Esophagus muscularis mucosa (tissue), 4 donors: ENCODE measurements around the gene IL12RB1. TPM values are rescaled to one million over a fixed set of nuclear protein-coding genes. Genes with fewer than 3 reads are reported as not detected.

Experiments
- DNase-seq: peaks from one replicate; pipeline ENCODE4 v3.0.0-alpha.2; 2017; ENCODE audit errors: extremely low spot score
- H3K27ac ChIP-seq, 4 donors: fragments of 200-600 bp; sonication (generic); replicated peaks in 1 of 4; 1 replicate in 3 of 4; 2 replicates in 1 of 4; pipeline ENCODE4 v1.5.1; 2016 to 2019; ENCODE audit warnings: mild to moderate bottlenecking in 1 of 4
- H3K27me3 ChIP-seq, 4 donors: fragments of 200-600 bp; sonication (generic); one replicate each; pipeline versions ENCODE4 v1.5.1 to v1.6.0; 2016 to 2019
- H3K36me3 ChIP-seq, 4 donors: fragments of 200-600 bp; sonication (generic); one replicate each; pipeline ENCODE4 v1.5.1; 2016 to 2019
- H3K4me1 ChIP-seq, 4 donors: fragments of 200-600 bp; sonication (generic); one replicate each; pipeline ENCODE4 v1.5.1; 2016 to 2019
- H3K4me3 ChIP-seq, 4 donors: fragments of 200-600 bp; sonication (generic); 1 replicate in 2 of 4; 2 replicates in 2 of 4; pipeline ENCODE4 v1.5.1; 2016 to 2019; ENCODE audit warnings: mild to moderate bottlenecking in 4 of 4, moderate library complexity in 1 of 4
- H3K9me3 ChIP-seq, 4 donors: fragments of 200-600 bp; sonication (generic); 1 replicate in 3 of 4; 2 replicates in 1 of 4; pipeline ENCODE4 v1.5.1; 2016 to 2019
- CTCF ChIP-seq, 3 experiments: fragments of 200-600 bp in 2 of 3; fragments of 450-650 bp in 1 of 3; sonication (generic) in 2 of 3; IDR thresholded peaks; one replicate each; pipeline ENCODE4 v1.5.1; 2017 to 2019; ENCODE audit warnings: antibody characterized with exemption in 3 of 3, mild to moderate bottlenecking in 2 of 3, moderate library complexity in 1 of 3
- EP300 ChIP-seq: sonication (generic); formaldehyde crosslinking; IDR thresholded peaks from one replicate; pipeline ENCODE4 v1.6.1; 2017; ENCODE audit warnings: antibody characterized with exemption
- POLR2A ChIP-seq: fragments of 450-650 bp; IDR thresholded peaks from one replicate; pipeline ENCODE4 v1.6.1; 2017; ENCODE audit warnings: antibody characterized with exemption, moderate library complexity, mild to moderate bottlenecking, low read depth
- POLR2AphosphoS5 ChIP-seq, 2 donors: sonication (generic); formaldehyde crosslinking; IDR thresholded peaks; one replicate each; pipeline ENCODE4 v1.6.1; 2017; ENCODE audit warnings: antibody characterized with exemption in 2 of 2
- WGBS: methylation state at CpG from one replicate; pipeline ENCODE4 v1.1.5; 2018; 5-methylcytosine and 5-hydroxymethylcytosine counted together
- intact Hi-C: fragments of 100-400 bp; cut with DNase I; formaldehyde crosslinking; loops from one replicate; pipeline ENCODE4 v1.15.1; 2023
- total RNA-seq, 4 donors: library from RNA; depleted of rRNA; stranded (reverse); fragments of >200 nt; gene quantifications; one replicate each; pipeline versions ENCODE4 v1.1.0 to v1.2.1, GENCODE V29; 2016

Gene IL12RB1
- total RNA-seq: 1 to 10 TPM in 1 of 4 donors, under 1 TPM in 3; 0.42 to 2.0 (median 0.83) TPM

GRCh38 chr19:18086590-18087138 lies at the start of gene IL12RB1:
Gene IL12RB1 (minus strand): TSS chr19:18086934. CDS start chr19:18086823, 111 bp downstream.
- peaks cover 0 to 19% (median 5%) of the 10 kb centered on the region in 4 donors for H3K4me1 ChIP-seq
- H3K27ac ChIP-seq: peak within 1 kb of the TSS in 1 of 4 donors; percentile 40
- intact Hi-C loops: no loop called here
- WGBS: 61% methylated on average over 12 of the region's 12 CpGs
- peaks cover 0 to 12% (median 0%) of the 10 kb centered on the region in 4 donors for H3K27me3 ChIP-seq
- TF ChIP-seq EP300: no peak
- no peak for TF ChIP-seq CTCF (IDR thresholded peaks at IDR 0.05)
- TF ChIP-seq POLR2A: no peak
- TF ChIP-seq POLR2AphosphoS5 (IDR thresholded peaks at IDR 0.05): no peak
- no peaks in the 10 kb centered on the region for H3K36me3 ChIP-seq
- H3K9me3 ChIP-seq: no peaks in the 10 kb centered on the region
- DNase-seq: no peak
- peak within 1 kb of the TSS; percentile 17 to 42 (median 36) for H3K4me3 ChIP-seq

- no peak overlapping the region for H3K27ac ChIP-seq
- WGBS: 96% methylated on average over 18 of the region's 18 CpGs
- no peak overlapping the region for H3K4me3 ChIP-seq
- intact Hi-C loops: no loop called here
- no peaks in the 10 kb centered on the region for H3K4me1 ChIP-seq
- TF ChIP-seq POLR2AphosphoS5 (IDR thresholded peaks at IDR 0.05) (no peak), EP300 (no peak), POLR2A (no peak), CTCF (IDR thresholded peaks at IDR 0.05) (no peak)
- no peaks in the 10 kb centered on the region for H3K9me3 ChIP-seq
- no peak for DNase-seq
- no peaks in the 10 kb centered on the region for H3K27me3 ChIP-seq
- peaks cover 15 to 88% (median 59%) of the 10 kb centered on the region in 4 donors for H3K36me3 ChIP-seq
Observed at GRCh38 chr19:18135712-18136584, 49.2 kb upstream of the IL12RB1 start.

GRCh38 chr19:18131841-18132596 lies 45.3 kb upstream of the IL12RB1 start:
- Histone ChIP-seq H3K4me3 (no peak overlapping the region), H3K9me3 (no peaks in the 10 kb centered on the region), H3K27ac (no peak overlapping the region), H3K36me3 (peaks cover 24 to 89% (median 60%) of the 10 kb centered on the region in 4 donors), H3K4me1 (no peaks in the 10 kb centered on the region), H3K27me3 (no peaks in the 10 kb centered on the region)
- intact Hi-C loops: no loop called here
- DNase-seq: no peak
- TF ChIP-seq POLR2A (no peak), CTCF (IDR thresholded peaks at IDR 0.05) (no peak), POLR2AphosphoS5 (IDR thresholded peaks at IDR 0.05) (no peak), EP300 (no peak)
- WGBS: 90% methylated on average over 22 of the region's 31 CpGs

- no peak overlapping the region for H3K4me3 ChIP-seq
- 96% methylated on average over 11 of the region's 21 CpGs for WGBS
- TF ChIP-seq POLR2AphosphoS5 (IDR thresholded peaks at IDR 0.05): no peak
- TF ChIP-seq POLR2A: no peak
- TF ChIP-seq EP300: no peak
- no peak for TF ChIP-seq CTCF (IDR thresholded peaks at IDR 0.05)
- no peak for DNase-seq
- no peaks in the 10 kb centered on the region for H3K9me3 ChIP-seq
- no peak overlapping the region for H3K27ac ChIP-seq
- no peaks in the 10 kb centered on the region for H3K27me3 ChIP-seq
- H3K36me3 ChIP-seq: peaks cover 24 to 84% (median 55%) of the 10 kb centered on the region in 4 donors
- intact Hi-C loops: no loop called here
- no peaks in the 10 kb centered on the region for H3K4me1 ChIP-seq
Observed at GRCh38 chr19:18130523-18131242, 43.9 kb upstream of the IL12RB1 start.
